Type B pancreatic cell (in vitro differentiated cells): ENCODE data around the gene C10orf105. TPM values are rescaled to one million over a fixed set of nuclear protein-coding genes. Genes with fewer than 3 reads are reported as not detected.

Source experiments
- DNase-seq: peaks from one replicate; pipeline ENCODE4 v3.0.0; 2021; ENCODE audit warnings: mixed read lengths; ENCODE audit not compliant: unreplicated experiment; ENCODE audit errors: extremely low spot score
- H3K27ac Mint-ChIP-seq: 2 replicates; pipeline ENCODE4 v1.8.0; 2021; ENCODE audit warnings: mild to moderate bottlenecking, mixed read lengths
- H3K27me3 Mint-ChIP-seq: 2 replicates; pipeline ENCODE4 v1.8.0; 2021; ENCODE audit warnings: mixed read lengths
- H3K36me3 Mint-ChIP-seq: 2 replicates; pipeline ENCODE4 v1.8.0; 2021; ENCODE audit warnings: mixed read lengths
- H3K4me1 Mint-ChIP-seq: one replicate; pipeline ENCODE4 v1.8.0; 2021; ENCODE audit warnings: mixed read lengths; ENCODE audit not compliant: unreplicated experiment
- H3K4me3 Mint-ChIP-seq: 2 replicates; pipeline ENCODE4 v1.8.0; 2021; ENCODE audit warnings: mild to moderate bottlenecking, mixed read lengths
- H3K9me3 Mint-ChIP-seq: 2 replicates; pipeline ENCODE4 v1.8.0; 2021; ENCODE audit warnings: mixed read lengths
- total RNA-seq: library from RNA; stranded (reverse); gene quantifications from 2 replicates; pipeline ENCODE4 v1.2.1, GENCODE V29; 2021; ENCODE audit warnings: low replicate concordance
- TF ChIP-seq, protein P1 (sequence below): fragments of 200-600 bp; sonication (generic); conservative IDR thresholded peaks from 2 replicates; pipeline ENCODE4 v1.5.0; 2021; ENCODE audit warnings: antibody characterized with exemption, mild to moderate bottlenecking

The C10orf105 gene
- total RNA-seq, 1 donor from 2014 or later, result 0.31 TPM

DNA sequence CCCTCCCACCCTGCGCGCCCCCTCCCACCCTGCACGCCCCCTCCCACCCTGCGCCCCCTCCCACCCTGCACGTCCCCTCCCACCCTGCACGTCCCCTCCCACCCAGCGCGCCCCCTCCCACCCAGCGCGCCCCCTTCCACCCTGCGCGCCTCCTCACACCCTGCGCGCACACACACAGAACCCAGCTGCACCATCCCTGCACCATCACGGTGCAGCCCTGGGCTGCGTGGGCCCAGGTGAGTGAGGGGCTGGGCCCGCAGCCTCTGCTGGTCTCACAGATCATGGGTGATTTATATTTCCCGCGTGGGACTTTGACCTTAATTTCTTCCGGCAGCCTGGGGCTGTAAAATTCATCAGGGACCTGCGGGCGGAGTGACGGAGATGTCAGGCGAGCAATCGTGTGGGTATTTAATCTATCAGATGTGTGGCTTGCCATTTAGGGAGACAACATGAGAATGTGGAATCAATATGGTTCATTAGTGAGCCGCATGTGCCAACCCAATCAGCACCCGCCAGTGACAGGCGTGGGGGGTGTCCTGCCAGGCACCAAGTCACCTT is 57.7 kb downstream of the C10orf105 start:
- Mint-ChIP-seq H3K4me1 (peaks cover 35% of the 10 kb centered on the region), H3K9me3 (no peaks in the 10 kb centered on the region), H3K4me3 (no peak overlapping the region), H3K27ac (no peak overlapping the region), H3K36me3 (no peaks in the 10 kb centered on the region), H3K27me3 (peaks cover 61% of the 10 kb centered on the region)
- DNase-seq, result no peak
- TF ChIP-seq, protein P1, sequence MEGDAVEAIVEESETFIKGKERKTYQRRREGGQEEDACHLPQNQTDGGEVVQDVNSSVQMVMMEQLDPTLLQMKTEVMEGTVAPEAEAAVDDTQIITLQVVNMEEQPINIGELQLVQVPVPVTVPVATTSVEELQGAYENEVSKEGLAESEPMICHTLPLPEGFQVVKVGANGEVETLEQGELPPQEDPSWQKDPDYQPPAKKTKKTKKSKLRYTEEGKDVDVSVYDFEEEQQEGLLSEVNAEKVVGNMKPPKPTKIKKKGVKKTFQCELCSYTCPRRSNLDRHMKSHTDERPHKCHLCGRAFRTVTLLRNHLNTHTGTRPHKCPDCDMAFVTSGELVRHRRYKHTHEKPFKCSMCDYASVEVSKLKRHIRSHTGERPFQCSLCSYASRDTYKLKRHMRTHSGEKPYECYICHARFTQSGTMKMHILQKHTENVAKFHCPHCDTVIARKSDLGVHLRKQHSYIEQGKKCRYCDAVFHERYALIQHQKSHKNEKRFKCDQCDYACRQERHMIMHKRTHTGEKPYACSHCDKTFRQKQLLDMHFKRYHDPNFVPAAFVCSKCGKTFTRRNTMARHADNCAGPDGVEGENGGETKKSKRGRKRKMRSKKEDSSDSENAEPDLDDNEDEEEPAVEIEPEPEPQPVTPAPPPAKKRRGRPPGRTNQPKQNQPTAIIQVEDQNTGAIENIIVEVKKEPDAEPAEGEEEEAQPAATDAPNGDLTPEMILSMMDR, result no peak

Other genes with a start within 250 kb of the C10orf105 start
- gene VSIR, start 53.7 kb upstream of the C10orf105 start, total RNA-seq, result 47.0 and 82.1 TPM in 2 replicates
- 487 and 577 TPM in 2 replicates for gene PSAP, start 131.5 kb upstream of the C10orf105 start, total RNA-seq
- 11.8 and 21.7 TPM in 2 replicates for gene CHST3, start 244.6 kb upstream of the C10orf105 start, total RNA-seq